Stimulated activated naive CD8-positive, alpha-beta T cell treated with anti-CD3 and anti-CD28 coated beads, Interleukin-15, Interleukin-2, amounts not matched to agents 100 ng/mL and 50 ng/mL, for 24 hours (primary cell): ENCODE data around the gene MLKL.
A peak's percentile ranks its signal among the peaks of the same experiment; 100 is the strongest.
"Not testable (repeated sequence)": the region's sequence is repeated elsewhere in the genome, so short reads cannot be mapped to it uniquely, and the experiment has no call there.

Experiments
- H3K27ac Mint-ChIP-seq: one replicate; pipeline ENCODE4 v1.8.0; 2021; ENCODE audit warnings: mild to moderate bottlenecking, mixed read lengths
- H3K27me3 Mint-ChIP-seq: one replicate; pipeline ENCODE4 v1.8.0; 2021; ENCODE audit warnings: mixed read lengths
- H3K36me3 Mint-ChIP-seq: one replicate; pipeline ENCODE4 v1.8.0; 2021; ENCODE audit warnings: low read depth, mixed read lengths
- H3K4me1 Mint-ChIP-seq: one replicate; pipeline ENCODE4 v1.8.0; 2021; ENCODE audit warnings: low read depth, mixed read lengths
- H3K4me3 Mint-ChIP-seq: one replicate; pipeline ENCODE4 v1.8.0; 2021; ENCODE audit warnings: mild to moderate bottlenecking, mixed read lengths
- H3K9me3 Mint-ChIP-seq: one replicate; pipeline ENCODE4 v1.8.0; 2021; ENCODE audit warnings: mixed read lengths

The MLKL gene

DNA sequence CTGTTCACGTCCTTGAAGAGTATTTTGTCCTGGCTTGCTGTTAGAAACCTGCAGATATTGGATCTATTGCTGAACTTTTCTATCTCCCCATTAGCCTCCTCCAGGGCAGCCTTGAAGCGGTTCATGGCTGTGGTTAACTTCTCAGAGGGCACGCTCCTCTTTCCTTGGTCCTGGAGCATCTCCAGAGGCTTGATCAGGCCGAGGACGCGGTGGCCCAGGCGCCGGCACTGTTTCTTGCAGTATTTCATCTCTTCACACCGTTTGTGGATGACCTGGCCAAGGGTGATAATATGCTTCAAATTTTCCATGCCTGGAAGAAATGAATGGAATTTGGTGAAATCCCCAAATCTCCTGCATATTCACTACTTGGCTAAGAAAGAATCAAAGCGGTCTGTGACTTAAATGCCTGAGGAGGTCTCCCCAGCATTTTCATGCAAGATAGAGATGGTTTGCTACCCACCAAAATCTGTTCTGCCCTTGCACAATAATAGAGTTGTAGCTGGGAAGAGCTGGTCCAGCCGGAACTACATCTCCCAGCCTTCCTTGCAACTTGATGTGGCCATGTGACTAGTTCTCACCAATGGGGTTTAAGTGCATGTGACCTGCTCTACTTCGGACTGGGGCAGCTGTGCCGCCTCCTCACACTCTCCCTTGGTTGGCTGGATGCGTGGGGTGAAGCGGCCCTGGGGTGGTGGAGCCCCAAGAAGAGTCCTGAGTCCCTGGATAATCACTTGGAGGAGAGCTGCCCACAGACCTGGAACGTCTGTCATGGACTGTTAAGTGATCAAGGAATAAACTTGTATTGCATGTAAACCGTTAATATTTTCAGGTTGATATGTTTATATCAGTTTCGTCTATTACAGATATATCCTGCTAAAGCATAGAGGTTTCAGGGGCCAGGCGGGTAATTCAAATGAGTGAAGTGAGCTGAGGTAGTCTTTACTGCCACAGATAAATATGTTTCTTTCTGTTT lies 4.9 kb downstream of the MLKL start:
- no peaks in the 10 kb centered on the region for H3K27me3 Mint-ChIP-seq
- peaks cover 62% of the 10 kb centered on the region for H3K36me3 Mint-ChIP-seq
- H3K4me1 Mint-ChIP-seq = peaks cover 50% of the 10 kb centered on the region
- no peaks in the 10 kb centered on the region for H3K9me3 Mint-ChIP-seq
- H3K4me3 Mint-ChIP-seq = peak overlapping the region; percentile 54
- no peak overlapping the region for H3K27ac Mint-ChIP-seq

DNA sequence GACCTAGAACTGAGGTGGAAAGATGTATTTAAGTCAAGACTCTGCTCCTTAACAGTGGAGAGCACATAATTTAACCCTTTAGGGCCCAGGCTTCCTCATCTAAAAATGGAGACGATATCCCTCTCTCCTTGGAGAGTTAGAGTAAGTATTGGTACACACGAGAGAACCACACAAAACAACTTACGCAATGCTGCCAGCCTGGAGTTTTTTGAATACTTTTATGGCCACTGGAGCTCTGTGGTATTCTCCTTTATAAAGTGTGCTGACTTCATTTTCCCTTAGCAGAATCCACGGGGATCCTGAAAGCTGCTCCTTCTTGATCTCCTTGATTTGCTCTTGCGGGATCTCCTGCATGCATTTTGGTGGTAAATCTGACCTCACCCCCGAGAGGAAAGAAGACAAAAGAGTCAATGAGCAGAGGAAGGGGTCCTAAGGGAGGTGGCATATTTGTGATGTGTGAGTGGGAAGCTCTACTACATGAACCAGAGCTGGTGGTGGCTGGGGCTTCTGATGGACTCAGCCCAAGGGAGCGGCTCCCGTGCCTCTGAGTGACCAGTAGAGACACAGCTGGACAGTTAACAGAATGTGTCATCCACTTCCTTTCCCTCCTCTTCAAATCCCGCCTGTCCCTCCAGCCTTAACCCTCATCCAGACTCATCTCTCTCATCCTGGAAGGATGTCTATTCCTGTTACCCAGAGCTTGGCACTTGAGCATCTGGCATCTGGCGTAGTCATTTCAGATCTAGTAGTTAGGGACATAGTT lies 9.4 kb downstream of the MLKL start:
- Mint-ChIP-seq H3K4me3 (no peak overlapping the region), H3K27me3 (no peaks in the 10 kb centered on the region), H3K36me3 (peaks cover 77% of the 10 kb centered on the region), H3K9me3 (no peaks in the 10 kb centered on the region), H3K4me1 (peaks cover 12% of the 10 kb centered on the region), H3K27ac (no peak overlapping the region)

DNA sequence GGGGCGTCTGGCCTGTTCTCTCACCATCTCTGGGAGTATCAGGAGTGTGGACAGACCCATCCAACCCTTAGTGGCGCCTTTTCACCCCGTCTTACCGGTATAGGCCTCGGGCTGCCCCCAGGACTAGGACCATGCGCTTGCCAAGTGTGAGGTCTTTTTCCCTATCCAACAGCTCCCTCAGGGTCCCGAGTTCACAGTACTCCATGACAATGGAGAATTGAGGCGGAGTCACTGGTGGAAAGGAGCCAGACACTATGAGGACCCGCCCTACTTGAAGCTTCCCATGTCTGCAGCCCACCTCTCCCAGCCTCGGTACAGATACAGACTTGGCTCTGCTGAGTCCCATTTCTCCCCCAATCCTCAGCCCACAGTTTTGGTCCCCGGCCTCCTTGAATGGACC lies 18.1 kb downstream of the MLKL start:
- peaks cover 4% of the 10 kb centered on the region for H3K4me1 Mint-ChIP-seq
- H3K36me3 Mint-ChIP-seq = peaks cover 56% of the 10 kb centered on the region
- H3K27ac Mint-ChIP-seq = peak overlapping the region; percentile 58
- no peaks in the 10 kb centered on the region for H3K27me3 Mint-ChIP-seq
- no peaks in the 10 kb centered on the region for H3K9me3 Mint-ChIP-seq
- H3K4me3 Mint-ChIP-seq = no peak overlapping the region

DNA sequence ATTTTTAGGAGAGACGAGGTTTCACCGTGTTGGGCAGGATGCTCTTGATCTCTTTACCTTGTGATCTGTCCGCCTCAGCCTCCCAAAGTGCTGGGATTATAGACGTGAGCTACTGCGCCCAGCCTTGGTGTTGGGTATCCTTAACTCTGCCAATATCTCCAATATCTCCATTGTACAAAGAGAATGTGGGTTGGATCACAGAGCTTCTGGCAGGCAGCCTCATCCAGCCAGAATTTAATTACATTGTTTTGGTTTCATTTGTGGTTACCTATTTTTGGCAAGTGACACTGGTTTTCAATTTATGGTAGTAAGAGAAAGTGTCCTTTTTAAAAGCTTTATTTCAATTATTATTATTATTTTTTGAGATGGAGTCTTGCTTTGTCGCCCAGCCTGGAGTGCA lies 20.0 kb downstream of the MLKL start:
- H3K4me3 Mint-ChIP-seq = no peak overlapping the region
- H3K36me3 Mint-ChIP-seq = peaks cover 53% of the 10 kb centered on the region

DNA sequence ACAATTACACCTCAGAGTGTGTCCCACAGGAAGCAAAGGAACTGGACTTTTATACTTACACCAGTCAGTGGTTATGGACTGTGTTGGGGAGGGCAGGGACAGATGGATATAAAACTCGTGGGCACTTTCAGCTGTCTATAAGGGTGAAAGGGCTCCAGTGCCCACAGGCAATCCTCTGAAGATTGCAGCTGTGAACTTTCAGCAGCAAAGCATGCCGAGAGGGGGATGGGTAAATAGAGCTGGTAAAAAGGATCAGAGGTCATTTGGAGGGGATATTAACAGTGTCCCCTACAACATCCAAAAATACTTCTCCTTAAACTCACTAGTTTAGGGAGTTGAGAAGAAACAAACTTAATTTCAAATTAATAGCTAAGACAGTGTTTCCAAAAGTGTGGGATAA lies 20.7 kb downstream of the MLKL start:
- Mint-ChIP-seq H3K27me3 (no peaks in the 10 kb centered on the region), H3K4me3 (no peak overlapping the region), H3K27ac (no peak overlapping the region), H3K4me1 (peaks cover 4% of the 10 kb centered on the region), H3K9me3 (no peaks in the 10 kb centered on the region), H3K36me3 (peaks cover 53% of the 10 kb centered on the region)

More for the DNA sequence above, 20.0 kb downstream of the MLKL start:
- peaks cover 4% of the 10 kb centered on the region for H3K4me1 Mint-ChIP-seq
- no peak overlapping the region for H3K27ac Mint-ChIP-seq
- no peaks in the 10 kb centered on the region for H3K9me3 Mint-ChIP-seq
- no peaks in the 10 kb centered on the region for H3K27me3 Mint-ChIP-seq

DNA sequence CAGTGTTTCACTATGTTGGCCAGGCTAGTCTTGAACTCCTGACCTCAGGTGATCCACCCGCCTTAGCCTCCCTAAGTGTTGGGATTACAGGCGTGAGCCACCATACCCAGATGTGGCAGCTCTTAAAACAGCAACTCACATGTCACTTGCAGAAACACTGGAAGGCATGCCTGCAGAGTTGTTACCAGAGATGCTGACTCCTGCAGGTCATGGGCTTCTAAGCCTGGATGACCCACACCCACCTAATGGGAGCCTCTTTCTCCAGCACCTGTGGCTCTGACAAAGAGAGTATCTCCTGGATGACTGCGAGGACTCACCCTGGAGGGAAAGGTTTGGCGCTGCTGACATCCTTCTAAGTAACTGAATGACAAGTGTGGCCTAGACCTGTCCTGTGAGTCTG lies 22.8 kb downstream of the MLKL start:
- Mint-ChIP-seq H3K27ac (no peak overlapping the region), H3K27me3 (no peaks in the 10 kb centered on the region), H3K36me3 (peaks cover 57% of the 10 kb centered on the region), H3K9me3 (no peaks in the 10 kb centered on the region), H3K4me3 (no peak overlapping the region), H3K4me1 (no peaks in the 10 kb centered on the region)

DNA sequence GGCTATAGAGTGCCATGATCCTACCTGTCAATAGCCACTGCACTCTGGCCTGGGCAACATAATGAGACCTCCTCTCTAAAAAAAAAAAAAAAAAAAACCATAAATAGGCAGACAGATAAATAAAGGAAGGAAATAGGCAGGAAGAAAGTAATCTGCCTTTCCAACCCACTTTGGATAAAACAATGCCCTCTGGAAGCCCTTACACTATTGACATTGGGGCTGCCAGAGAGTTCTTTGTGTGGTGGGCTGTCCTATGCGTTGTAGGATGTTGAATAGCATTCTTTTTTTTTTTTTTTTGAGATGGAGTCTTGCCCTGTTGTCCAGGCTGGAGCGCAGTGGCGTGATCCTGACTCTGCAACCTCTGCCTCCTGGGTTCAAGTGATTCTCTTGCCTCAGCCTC lies 26.8 kb downstream of the MLKL start:
- Mint-ChIP-seq H3K36me3 (peaks cover 51% of the 10 kb centered on the region), H3K27me3 (no peaks in the 10 kb centered on the region), H3K9me3 (no peaks in the 10 kb centered on the region), H3K4me1 (no peaks in the 10 kb centered on the region), H3K4me3 (no peak overlapping the region), H3K27ac (no peak overlapping the region)

DNA sequence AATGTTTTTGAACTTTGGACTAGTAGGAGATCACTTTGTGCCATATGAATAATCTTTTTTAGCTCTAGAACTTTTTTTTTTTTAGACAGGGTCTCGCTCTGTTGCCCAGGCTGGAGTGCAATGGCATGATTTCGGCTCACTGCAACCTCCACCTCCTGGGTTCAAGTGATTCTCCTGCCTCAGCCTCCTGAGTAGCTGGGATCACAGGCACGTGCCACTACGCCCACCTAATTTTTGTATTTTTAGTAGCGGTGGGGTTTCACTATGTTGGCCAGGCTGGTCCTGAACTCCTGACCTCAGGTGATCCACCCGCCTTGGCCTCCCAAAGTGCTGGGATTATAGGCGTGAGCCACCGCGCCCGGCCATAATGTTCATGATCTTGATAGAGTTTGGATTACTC lies 31.8 kb downstream of the MLKL start:
- not testable (repeated sequence) for H3K9me3 Mint-ChIP-seq, H3K27ac Mint-ChIP-seq, H3K4me3 Mint-ChIP-seq, H3K27me3 Mint-ChIP-seq
- Mint-ChIP-seq H3K36me3 (peaks cover 36% of the 10 kb centered on the region), H3K4me1 (peaks cover 32% of the 10 kb centered on the region)

DNA sequence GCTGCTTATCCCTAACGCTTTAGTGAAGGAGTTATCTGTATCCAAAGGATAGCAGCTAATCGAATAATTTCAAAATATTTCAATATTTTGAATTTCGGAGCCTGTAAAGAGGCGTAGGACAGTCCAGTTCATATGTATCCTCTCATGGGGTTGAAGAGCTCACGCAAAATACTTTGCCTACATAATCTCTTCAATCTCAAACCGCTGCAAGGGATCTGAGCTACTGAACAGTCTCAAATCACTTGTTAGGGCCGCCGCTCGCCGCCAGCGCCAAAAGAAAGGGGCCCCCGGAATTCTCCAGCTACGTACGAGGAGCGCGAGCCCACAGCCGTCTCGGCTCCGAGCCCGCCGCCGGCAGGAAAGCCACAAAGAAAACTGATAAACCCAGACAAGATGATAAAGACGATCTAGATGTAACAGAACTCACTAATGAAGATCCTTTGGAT lies 33.4 kb downstream of the MLKL start:
- Mint-ChIP-seq H3K36me3 (peaks cover 40% of the 10 kb centered on the region), H3K9me3 (no peaks in the 10 kb centered on the region), H3K27ac (peak overlapping the region; percentile 96), H3K4me3 (peak overlapping the region; percentile 87), H3K27me3 (no peaks in the 10 kb centered on the region), H3K4me1 (peaks cover 48% of the 10 kb centered on the region)

DNA sequence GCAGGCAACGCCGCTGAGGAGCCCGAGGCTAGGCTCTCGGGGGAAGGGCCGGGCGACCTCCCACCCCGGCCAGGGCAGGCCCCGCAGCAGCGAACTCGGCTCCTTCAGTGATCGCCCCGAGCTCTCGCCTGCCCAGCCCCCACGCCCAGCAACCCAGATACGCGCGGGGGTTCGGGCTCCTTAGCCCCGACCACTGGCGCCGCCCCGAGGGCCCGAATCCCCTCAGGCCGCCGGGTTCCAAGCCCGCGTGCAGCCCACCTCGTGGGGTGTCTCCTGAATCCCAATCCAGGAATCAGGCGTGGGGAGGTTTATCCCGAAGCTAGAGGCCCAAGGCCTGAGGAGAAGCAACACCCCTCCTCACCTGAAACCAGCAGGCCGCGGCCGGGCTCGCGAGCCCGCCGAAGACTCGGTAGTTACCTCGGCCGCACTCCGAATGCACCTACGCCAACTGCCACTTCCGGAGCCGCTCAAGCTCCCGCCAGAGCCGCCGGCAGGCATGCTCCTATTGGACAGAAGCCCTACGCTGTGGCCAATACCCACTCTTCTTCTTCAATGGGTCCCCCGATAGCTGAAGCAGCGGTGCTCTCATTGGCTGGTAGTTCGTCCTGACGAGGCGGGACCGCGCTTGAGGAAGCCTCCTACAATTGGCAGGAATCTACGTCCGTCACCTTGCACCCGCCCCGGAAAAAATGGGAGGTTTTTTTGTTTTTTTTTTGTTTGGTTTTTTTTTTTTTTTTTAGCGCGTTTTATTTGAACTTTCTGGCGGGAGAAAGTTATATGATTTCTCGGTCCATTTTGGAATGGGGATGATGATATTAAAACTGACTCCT lies 34.0 kb downstream of the MLKL start, which contains the start of gene RFWD3:
Gene RFWD3, minus strand, starts transcription at position 453 of the 830 bp plus-strand sequence. CDS start 5,428 bp downstream, outside the sequence.
- peak within 1 kb of the TSS; percentile 96 for H3K27ac Mint-ChIP-seq
- H3K27me3 Mint-ChIP-seq = no peaks in the 10 kb centered on the region
- H3K4me3 Mint-ChIP-seq = peak within 1 kb of the TSS; percentile 87
- H3K36me3 Mint-ChIP-seq = peaks cover 39% of the 10 kb centered on the region
- H3K4me1 Mint-ChIP-seq = peaks cover 54% of the 10 kb centered on the region
- H3K9me3 Mint-ChIP-seq = no peaks in the 10 kb centered on the region

DNA sequence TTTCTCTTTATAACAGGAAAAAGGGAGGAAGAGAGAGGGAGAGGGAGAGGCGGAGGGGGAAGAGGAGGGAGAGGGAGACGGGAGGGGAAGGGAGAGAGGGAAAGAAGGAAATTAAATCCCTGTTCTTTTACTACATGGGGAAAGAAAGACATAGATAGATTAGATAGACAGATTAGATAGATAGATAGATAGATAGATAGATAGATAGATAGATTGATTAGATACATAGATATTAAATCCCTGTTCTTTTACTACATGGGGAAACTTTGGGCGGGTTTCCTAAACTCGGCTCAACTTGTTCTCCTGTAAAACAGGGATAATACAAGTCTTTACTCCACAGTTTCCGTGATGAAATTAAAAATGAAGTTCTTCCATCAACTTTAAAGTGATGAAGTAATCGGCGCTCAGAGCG lies 34.6 kb downstream of the MLKL start:
- Mint-ChIP-seq H3K36me3 (peaks cover 40% of the 10 kb centered on the region), H3K9me3 (no peaks in the 10 kb centered on the region), H3K4me1 (peaks cover 59% of the 10 kb centered on the region)

DNA sequence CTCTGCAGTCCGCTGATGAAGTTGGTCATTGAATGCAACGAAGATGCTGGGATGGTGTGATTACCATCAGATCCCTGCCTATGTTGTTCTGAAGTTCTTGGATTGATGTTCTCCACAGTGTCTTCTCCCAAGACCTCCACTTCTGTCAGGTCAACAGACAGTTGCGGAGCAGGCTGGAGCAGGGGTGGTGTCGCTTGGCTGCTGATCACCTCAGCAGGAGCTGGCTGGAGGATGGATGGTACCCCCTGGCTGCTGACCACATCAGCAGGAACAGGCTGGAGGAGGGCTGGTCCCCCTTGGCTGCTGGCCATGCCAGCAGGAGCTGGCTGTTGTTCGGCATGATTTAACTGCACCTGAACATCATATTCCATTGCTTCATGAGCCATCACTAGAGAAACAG lies 39.6 kb downstream of the MLKL start:
- H3K9me3 Mint-ChIP-seq = no peaks in the 10 kb centered on the region
- no peaks in the 10 kb centered on the region for H3K27me3 Mint-ChIP-seq
- no peak overlapping the region for H3K27ac Mint-ChIP-seq
- peak overlapping the region; percentile 35 for H3K4me3 Mint-ChIP-seq
- H3K4me1 Mint-ChIP-seq = peaks cover 90% of the 10 kb centered on the region
- peaks cover 85% of the 10 kb centered on the region for H3K36me3 Mint-ChIP-seq

More for the DNA sequence above, 34.6 kb downstream of the MLKL start:
- H3K27me3 Mint-ChIP-seq = no peaks in the 10 kb centered on the region
- peak overlapping the region; percentile 87 for H3K4me3 Mint-ChIP-seq
- peak overlapping the region; percentile 90 for H3K27ac Mint-ChIP-seq

DNA sequence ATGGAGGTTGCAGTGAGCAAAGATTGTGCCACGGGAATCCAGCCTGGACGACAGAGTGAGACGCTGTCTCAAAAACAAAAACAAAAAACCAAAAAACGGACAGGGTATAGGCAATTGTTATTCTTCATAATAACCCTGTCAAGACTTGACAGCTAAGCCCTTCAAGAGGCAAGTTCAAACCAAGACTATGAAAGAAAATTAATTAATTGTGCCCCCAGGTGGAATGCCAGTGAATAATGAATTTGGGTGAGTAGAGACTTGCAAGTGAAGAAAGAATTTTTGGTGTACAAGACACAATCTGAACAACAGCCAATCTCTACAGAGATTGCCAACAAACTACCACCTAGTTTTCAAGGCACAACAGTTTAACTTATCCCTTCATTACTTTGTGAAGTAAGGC lies 40.3 kb downstream of the MLKL start:
- Mint-ChIP-seq H3K4me1 (peaks cover 95% of the 10 kb centered on the region), H3K9me3 (no peaks in the 10 kb centered on the region), H3K27ac (no peak overlapping the region), H3K36me3 (peaks cover 91% of the 10 kb centered on the region), H3K27me3 (no peaks in the 10 kb centered on the region), H3K4me3 (no peak overlapping the region)

DNA sequence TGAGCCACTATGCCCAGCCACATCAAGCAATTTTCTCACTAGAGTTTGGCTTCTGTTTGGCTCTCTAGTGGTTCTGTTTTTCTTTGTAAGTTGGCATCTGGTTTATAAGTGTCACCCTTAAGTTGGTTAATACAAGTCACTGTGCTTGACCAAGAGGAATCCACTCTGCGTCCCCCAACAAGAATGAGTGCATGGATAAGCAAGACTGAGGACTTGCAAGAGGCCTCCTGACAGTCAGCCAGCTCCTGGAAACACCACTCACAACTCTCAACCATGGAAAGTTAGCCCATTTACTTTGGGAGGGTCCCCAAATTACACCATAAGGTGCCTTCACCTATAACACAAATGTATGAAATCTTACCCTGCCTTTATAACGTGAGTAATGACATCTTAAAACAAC lies 41.6 kb downstream of the MLKL start:
- no peaks in the 10 kb centered on the region for H3K9me3 Mint-ChIP-seq
- H3K36me3 Mint-ChIP-seq = peaks cover 89% of the 10 kb centered on the region
- H3K4me1 Mint-ChIP-seq = peaks cover 94% of the 10 kb centered on the region
- peak overlapping the region; percentile 39 for H3K4me3 Mint-ChIP-seq
- peak overlapping the region; percentile 31 for H3K27ac Mint-ChIP-seq
- H3K27me3 Mint-ChIP-seq = no peaks in the 10 kb centered on the region
